Measurements from ENCODE around the gene DHCR7.
A peak's percentile ranks its signal among the peaks of the same experiment; 100 is the strongest.

DHCR7 gene

GRCh38 chr11:71420455-71421241, 27.5 kb downstream of the DHCR7 start:
- DNase-seq (ENCODE audit: low read depth): peak; percentile 31
- TF ChIP-seq, protein P1, sequence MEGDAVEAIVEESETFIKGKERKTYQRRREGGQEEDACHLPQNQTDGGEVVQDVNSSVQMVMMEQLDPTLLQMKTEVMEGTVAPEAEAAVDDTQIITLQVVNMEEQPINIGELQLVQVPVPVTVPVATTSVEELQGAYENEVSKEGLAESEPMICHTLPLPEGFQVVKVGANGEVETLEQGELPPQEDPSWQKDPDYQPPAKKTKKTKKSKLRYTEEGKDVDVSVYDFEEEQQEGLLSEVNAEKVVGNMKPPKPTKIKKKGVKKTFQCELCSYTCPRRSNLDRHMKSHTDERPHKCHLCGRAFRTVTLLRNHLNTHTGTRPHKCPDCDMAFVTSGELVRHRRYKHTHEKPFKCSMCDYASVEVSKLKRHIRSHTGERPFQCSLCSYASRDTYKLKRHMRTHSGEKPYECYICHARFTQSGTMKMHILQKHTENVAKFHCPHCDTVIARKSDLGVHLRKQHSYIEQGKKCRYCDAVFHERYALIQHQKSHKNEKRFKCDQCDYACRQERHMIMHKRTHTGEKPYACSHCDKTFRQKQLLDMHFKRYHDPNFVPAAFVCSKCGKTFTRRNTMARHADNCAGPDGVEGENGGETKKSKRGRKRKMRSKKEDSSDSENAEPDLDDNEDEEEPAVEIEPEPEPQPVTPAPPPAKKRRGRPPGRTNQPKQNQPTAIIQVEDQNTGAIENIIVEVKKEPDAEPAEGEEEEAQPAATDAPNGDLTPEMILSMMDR (IDR thresholded peaks at IDR 0.05; ENCODE audit: control insufficient read depth, extremely low read depth, insufficient read depth): peak; percentile 83
- no peak overlapping the region for H3K4me3 ChIP-seq (ENCODE audit: low read depth, low read length)

DNA sequence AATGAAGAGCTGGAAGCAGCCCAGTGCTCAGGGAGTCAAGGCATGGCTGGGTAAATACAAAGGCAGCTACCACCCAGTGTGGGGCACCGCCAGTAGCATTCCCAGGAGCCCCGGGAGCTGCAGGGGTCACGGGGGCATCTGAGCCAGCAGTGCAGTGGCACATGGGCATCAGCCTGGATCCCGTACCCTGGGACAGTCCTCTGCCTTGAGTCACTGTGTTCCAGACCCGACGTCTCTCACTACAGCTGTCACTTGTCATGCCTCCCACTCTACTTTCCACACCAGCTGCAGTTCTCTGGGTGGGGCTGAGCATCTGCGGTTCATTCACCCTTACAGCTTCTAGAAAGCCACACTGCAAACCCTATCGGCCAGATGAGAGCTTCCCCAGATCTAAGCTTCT, 29.6 kb downstream of the DHCR7 start:
- no peak for DNase-seq (ENCODE audit: low read depth)
- no peak overlapping the region for H3K4me3 ChIP-seq (ENCODE audit: low read depth, low read length)

DNA sequence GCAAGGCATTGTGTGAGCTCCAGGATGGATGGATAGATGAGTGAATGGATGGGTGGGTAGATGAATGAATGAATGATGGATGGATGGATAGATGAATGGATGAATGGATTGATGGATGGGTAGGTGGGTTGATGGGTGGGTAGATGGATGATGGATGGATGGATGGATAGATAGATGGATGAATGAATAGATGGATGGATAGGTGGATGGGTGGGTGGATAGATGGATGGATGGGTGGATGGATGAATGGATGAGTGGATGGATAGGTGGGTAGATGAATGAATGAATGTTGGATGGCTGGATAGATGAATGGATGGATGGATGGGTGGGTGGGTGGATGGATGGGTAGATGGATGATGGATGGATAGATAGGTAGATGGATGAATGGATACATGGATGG, 33.5 kb downstream of the DHCR7 start:
- TF ChIP-seq, protein P1 (IDR thresholded peaks at IDR 0.05; ENCODE audit: control insufficient read depth, extremely low read depth, insufficient read depth): no peak
- no peak overlapping the region for H3K4me3 ChIP-seq (ENCODE audit: low read depth, low read length)
- no peak for DNase-seq (ENCODE audit: low read depth)

More for the DNA sequence above, 29.6 kb downstream of the DHCR7 start:
- TF ChIP-seq, protein P1 (IDR thresholded peaks at IDR 0.05; ENCODE audit: control insufficient read depth, extremely low read depth, insufficient read depth): no peak

- TF ChIP-seq, protein P1 (IDR thresholded peaks at IDR 0.05; ENCODE audit: control insufficient read depth, extremely low read depth, insufficient read depth): no peak
- DNase-seq (ENCODE audit: low read depth): no peak
- H3K4me3 ChIP-seq (ENCODE audit: low read depth, low read length): no peak overlapping the region
These were observed 37.7 kb downstream of the DHCR7 start for GRCh38 chr11:71410363-71410966.

DNA sequence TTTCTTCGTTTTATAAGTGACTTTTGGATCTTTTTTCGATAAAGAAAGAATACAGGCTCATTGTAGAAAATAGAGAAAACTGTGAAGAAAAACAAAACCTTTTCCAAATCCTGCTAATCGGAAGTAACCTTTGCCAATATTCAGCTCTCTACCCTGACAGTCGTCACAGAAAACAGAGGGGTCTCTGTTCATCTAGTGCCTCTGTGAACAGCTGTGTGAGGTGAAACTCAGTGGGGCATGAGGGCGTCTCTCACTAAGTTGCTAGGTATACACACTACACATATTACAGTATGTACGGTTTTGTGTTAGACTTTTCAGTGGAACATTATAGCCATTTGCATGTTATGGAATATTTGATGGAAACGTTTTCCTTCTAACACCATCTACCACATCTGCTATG, 39.4 kb downstream of the DHCR7 start:
- no peak for DNase-seq (ENCODE audit: low read depth)
- no peak overlapping the region for H3K4me3 ChIP-seq (ENCODE audit: low read depth, low read length)
- TF ChIP-seq, protein P1 (IDR thresholded peaks at IDR 0.05; ENCODE audit: control insufficient read depth, extremely low read depth, insufficient read depth): no peak

DNA sequence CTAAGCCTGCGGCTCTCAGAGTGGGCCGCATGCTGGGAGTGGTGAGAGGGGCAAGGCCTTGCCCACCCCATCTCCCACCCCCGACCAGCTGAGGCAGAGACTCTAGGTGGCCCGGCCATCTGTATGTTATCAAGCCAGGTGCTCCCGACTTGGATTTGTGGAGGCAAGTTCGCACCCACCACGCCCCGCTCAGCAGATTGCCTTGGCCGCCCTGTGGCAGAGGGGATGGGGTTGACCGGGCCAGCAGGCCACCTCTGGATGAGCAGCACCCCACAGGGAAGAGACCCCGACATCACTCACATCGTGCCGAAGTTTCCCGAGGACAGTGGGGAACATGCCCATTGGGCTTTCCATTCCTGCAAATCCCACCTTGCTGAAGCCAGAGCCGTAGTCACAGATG, 40.8 kb downstream of the DHCR7 start:
- TF ChIP-seq, protein P1 (IDR thresholded peaks at IDR 0.05; ENCODE audit: control insufficient read depth, extremely low read depth, insufficient read depth): no peak
- H3K4me3 ChIP-seq (ENCODE audit: low read depth, low read length): no peak overlapping the region
- DNase-seq (ENCODE audit: low read depth): no peak

Data from LNCaP clone FGC (cell line).